Gastrocnemius medialis (tissue), 4 donors: Measurements from ENCODE around the gene TMX4. TPM values are rescaled to one million over a fixed set of nuclear protein-coding genes. Genes with fewer than 3 reads are reported as not detected.

Experiments used
- ATAC-seq, 2 donors: fragments of 150-250 bp; one replicate each; pipeline ENCODE4 v1.9.1; 2016
- DNase-seq, 2 donors: peaks; one replicate each; pipeline ENCODE4 v3.0.0-alpha.2; 2019
- H3K27ac ChIP-seq, 4 donors: fragments of 200-600 bp; sonication (generic); 1 replicate in 1 of 4; 2 replicates in 3 of 4; pipeline ENCODE4 v1.5.1; 2016 to 2018; ENCODE audit warnings: mild to moderate bottlenecking in 2 of 4, moderate library complexity in 1 of 4
- H3K27me3 ChIP-seq, 3 donors: fragments of 200-600 bp; sonication (generic) in 2 of 3; 1 replicate in 1 of 3; 2 replicates in 2 of 3; pipeline versions ENCODE4 v1.5.1 to v1.6.0; 2016 to 2019; ENCODE audit warnings: mild to moderate bottlenecking in 1 of 3, moderate library complexity in 1 of 3
- H3K36me3 ChIP-seq, 2 donors: fragments of 200-600 bp; sonication (generic) in 1 of 2; one replicate each; pipeline ENCODE4 v1.5.1; 2017 to 2018
- H3K4me1 ChIP-seq, 2 donors: fragments of 200-600 bp; sonication (generic) in 1 of 2; one replicate each; pipeline ENCODE4 v1.5.1; 2016 to 2017; ENCODE audit warnings: mild to moderate bottlenecking in 2 of 2
- H3K4me3 ChIP-seq, 4 donors: fragments of 200-600 bp; sonication (generic) in 3 of 4; 1 replicate in 1 of 4; 2 replicates in 3 of 4; pipeline ENCODE4 v1.5.1; 2016 to 2019; ENCODE audit warnings: mild to moderate bottlenecking in 2 of 4
- H3K9me3 ChIP-seq, 3 donors: fragments of 200-600 bp; sonication (generic) in 2 of 3; 1 replicate in 1 of 3; 2 replicates in 2 of 3; pipeline ENCODE4 v1.5.1; 2016 to 2019
- POLR2A ChIP-seq, 2 donors: fragments of 450-650 bp; IDR thresholded peaks; one replicate each; pipeline ENCODE4 v1.6.1; 2017; ENCODE audit warnings: antibody characterized with exemption in 2 of 2, mild to moderate bottlenecking in 2 of 2, moderate library complexity in 2 of 2
- in situ Hi-C, 4 donors: fragments of 200-750 bp; cut with MboI; loops; one replicate each; pipeline versions ENCODE4 v1.15.0 to v1.8.0; 2017; ENCODE audit warnings: low sequenced_read_pairs in 4 of 4
- intact Hi-C: fragments of 100-400 bp; cut with DNase I; formaldehyde crosslinking; loops from one replicate; pipeline ENCODE4 v1.15.1; 2023; ENCODE audit warnings: low total_unique reads
- total RNA-seq, 4 donors: library from RNA; depleted of rRNA; stranded (reverse); fragments of >200 nt; gene quantifications; one replicate each; pipeline versions ENCODE4 v1.1.0 to v1.2.3, GENCODE V29; 2016
- TF ChIP-seq, protein P1 (sequence below), 5 experiments: fragments of 450-650 bp in 3 of 5; fragments of 200-600 bp in 2 of 5; sonication (generic) in 2 of 5; IDR thresholded peaks in 4 of 5; conservative IDR thresholded peaks in 1 of 5; 1 replicate in 4 of 5; 2 replicates in 1 of 5; pipeline ENCODE4 v1.5.1; 2016 to 2019; ENCODE audit warnings: antibody characterized with exemption in 5 of 5, mild to moderate bottlenecking in 3 of 5, moderate library complexity in 3 of 5

The TMX4 gene
- total RNA-seq, 4 donors from 2014 or later: 43.6 to 65.3 (median 55.0) TPM

DNA sequence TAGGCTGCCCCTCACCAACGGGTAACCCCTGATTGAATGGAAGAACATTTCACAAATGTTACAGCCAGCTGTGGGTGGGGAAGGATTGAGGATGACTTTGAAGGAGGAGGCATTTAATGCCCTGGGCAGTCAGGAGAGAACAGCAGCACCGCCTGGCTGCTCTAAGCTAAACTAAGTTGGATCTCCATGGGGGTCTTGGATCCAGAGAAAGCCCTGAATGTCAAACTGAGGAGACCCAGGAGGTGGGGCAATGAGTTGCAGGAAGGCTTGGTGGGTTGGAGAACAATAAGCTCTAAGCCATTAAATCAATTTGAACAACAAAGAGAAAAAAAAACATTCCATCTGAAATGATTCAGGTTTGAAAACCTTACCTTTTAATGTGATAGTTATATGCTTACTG is 35.4 kb downstream of the TMX4 start:
- in situ Hi-C loops: no loop called here
- H3K4me1 ChIP-seq: no peaks in the 10 kb centered on the region
- no peaks in the 10 kb centered on the region for H3K9me3 ChIP-seq
- no peak overlapping the region for H3K27ac ChIP-seq
- no peak for ATAC-seq
- H3K4me3 ChIP-seq: no peak overlapping the region
- no peaks in the 10 kb centered on the region for H3K27me3 ChIP-seq
- H3K36me3 ChIP-seq: peaks cover 3 to 39% of the 10 kb centered on the region in 2 donors
- DNase-seq: no peak
- TF ChIP-seq POLR2A (IDR thresholded peaks at IDR 0.05): no peak
- TF ChIP-seq, protein P1, sequence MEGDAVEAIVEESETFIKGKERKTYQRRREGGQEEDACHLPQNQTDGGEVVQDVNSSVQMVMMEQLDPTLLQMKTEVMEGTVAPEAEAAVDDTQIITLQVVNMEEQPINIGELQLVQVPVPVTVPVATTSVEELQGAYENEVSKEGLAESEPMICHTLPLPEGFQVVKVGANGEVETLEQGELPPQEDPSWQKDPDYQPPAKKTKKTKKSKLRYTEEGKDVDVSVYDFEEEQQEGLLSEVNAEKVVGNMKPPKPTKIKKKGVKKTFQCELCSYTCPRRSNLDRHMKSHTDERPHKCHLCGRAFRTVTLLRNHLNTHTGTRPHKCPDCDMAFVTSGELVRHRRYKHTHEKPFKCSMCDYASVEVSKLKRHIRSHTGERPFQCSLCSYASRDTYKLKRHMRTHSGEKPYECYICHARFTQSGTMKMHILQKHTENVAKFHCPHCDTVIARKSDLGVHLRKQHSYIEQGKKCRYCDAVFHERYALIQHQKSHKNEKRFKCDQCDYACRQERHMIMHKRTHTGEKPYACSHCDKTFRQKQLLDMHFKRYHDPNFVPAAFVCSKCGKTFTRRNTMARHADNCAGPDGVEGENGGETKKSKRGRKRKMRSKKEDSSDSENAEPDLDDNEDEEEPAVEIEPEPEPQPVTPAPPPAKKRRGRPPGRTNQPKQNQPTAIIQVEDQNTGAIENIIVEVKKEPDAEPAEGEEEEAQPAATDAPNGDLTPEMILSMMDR (IDR thresholded peaks at IDR 0.05 in 4 of 5, conservative IDR thresholded peaks at IDR 0.05 in 1 of 5): no peak
- intact Hi-C loops: no loop called here

DNA sequence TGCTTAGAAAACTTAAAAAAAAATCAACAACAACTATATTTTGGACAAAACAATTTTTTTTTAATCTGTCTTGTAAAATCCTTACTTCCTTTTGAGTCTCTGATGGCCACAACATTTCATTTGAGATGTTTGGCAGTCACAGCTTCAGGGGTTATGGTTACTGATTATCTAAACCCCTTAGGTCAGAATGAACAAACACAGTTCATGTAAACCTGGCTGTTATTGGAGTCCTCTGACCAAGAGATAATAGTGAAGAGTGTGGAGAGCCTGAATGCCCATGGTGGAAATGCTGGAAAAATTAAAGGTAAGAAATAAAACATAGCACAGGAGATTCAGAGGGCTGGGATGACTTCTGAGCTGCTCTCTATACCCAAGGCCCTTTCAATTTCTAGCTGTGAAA is 38.2 kb downstream of the TMX4 start:
- DNase-seq (no peak), ATAC-seq (no peak)
- no peaks in the 10 kb centered on the region for H3K9me3 ChIP-seq
- TF ChIP-seq POLR2A (IDR thresholded peaks at IDR 0.05): no peak
- TF ChIP-seq, protein P1 (IDR thresholded peaks at IDR 0.05 in 4 of 5, conservative IDR thresholded peaks at IDR 0.05 in 1 of 5): no peak
- no peaks in the 10 kb centered on the region for H3K4me1 ChIP-seq
- peaks cover 3 to 39% of the 10 kb centered on the region in 2 donors for H3K36me3 ChIP-seq
- H3K27me3 ChIP-seq: no peaks in the 10 kb centered on the region
- intact Hi-C loops (no loop called here), in situ Hi-C loops (no loop called here)
- H3K27ac ChIP-seq: no peak overlapping the region
- no peak overlapping the region for H3K4me3 ChIP-seq

GRCh38 chr20:7980332-7981046 is 39.1 kb downstream of the TMX4 start:
- in situ Hi-C loops (no loop called here), intact Hi-C loops (no loop called here)
- no peaks in the 10 kb centered on the region for H3K9me3 ChIP-seq
- no peak overlapping the region for H3K4me3 ChIP-seq
- TF ChIP-seq POLR2A (IDR thresholded peaks at IDR 0.05): no peak
- TF ChIP-seq, protein P1 (IDR thresholded peaks at IDR 0.05 in 4 of 5, conservative IDR thresholded peaks at IDR 0.05 in 1 of 5): no peak
- peaks cover 0 to 39% of the 10 kb centered on the region in 2 donors for H3K36me3 ChIP-seq
- DNase-seq (no peak), ATAC-seq (no peak)
- no peaks in the 10 kb centered on the region for H3K4me1 ChIP-seq
- H3K27me3 ChIP-seq: no peaks in the 10 kb centered on the region
- H3K27ac ChIP-seq: no peak overlapping the region

DNA sequence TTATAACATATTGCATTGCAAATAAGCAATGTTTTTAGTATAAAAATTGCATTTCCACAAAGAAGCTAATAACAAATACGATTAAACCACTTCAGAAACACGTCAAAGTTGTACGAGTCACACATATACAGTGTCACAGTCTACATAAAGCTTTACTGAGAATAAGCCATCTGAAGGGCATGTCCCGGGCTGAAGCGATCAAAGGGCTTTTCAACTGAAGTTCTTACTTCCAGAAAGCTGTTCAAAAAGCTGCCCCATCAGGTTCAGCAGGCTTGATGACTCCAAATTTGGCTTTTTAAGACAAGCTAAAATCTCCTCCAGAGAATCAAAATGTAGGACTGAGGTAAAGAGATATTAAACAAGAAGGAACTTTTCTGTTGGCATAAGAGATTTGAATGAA is 41.9 kb downstream of the TMX4 start:
- intact Hi-C loops (no loop called here), in situ Hi-C loops (no loop called here)
- TF ChIP-seq POLR2A (IDR thresholded peaks at IDR 0.05): no peak
- TF ChIP-seq, protein P1 (IDR thresholded peaks at IDR 0.05 in 4 of 5, conservative IDR thresholded peaks at IDR 0.05 in 1 of 5): no peak
- H3K27me3 ChIP-seq: no peaks in the 10 kb centered on the region
- H3K4me1 ChIP-seq: no peaks in the 10 kb centered on the region
- no peak overlapping the region for H3K27ac ChIP-seq
- H3K4me3 ChIP-seq: no peak overlapping the region
- H3K36me3 ChIP-seq: peaks cover 0 to 25% of the 10 kb centered on the region in 2 donors
- H3K9me3 ChIP-seq: no peaks in the 10 kb centered on the region
- DNase-seq (no peak), ATAC-seq (no peak)
